ENCODE results near the gene ADORA1. TPM values are rescaled to one million over a fixed set of nuclear protein-coding genes. Genes with fewer than 3 reads are reported as not detected.

The ADORA1 gene
- total RNA-seq, 1 experiment from 2014 or later, result 0.92 TPM

DNA sequence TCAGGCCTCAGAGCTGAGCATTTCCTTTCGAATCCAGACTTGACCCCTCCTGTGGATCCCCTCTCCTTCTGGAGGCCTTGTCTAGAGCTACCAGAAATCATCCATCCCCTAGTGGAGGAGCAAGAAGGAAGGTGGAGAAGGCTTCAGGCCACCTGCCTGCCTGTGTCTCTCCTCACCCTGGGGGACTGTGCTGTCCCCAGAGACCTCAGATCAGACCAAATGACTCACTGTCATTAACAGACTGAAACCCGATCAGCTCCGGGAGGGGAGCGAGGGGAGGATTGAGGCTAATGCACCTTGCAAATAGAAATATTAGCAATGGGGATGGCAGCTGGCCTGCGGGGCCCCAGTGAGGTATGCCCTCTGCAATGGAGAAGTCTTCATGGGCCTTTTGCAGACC, 46.0 kb downstream of the ADORA1 start:
- DNase-seq (ENCODE audit: low read depth, low spot score), result no peak
- in situ Hi-C loops (cut with HindIII; ENCODE audit: low pct_unique_long_range_greater_than_20kb, low sequenced_read_pairs), result no loop called here

DNA sequence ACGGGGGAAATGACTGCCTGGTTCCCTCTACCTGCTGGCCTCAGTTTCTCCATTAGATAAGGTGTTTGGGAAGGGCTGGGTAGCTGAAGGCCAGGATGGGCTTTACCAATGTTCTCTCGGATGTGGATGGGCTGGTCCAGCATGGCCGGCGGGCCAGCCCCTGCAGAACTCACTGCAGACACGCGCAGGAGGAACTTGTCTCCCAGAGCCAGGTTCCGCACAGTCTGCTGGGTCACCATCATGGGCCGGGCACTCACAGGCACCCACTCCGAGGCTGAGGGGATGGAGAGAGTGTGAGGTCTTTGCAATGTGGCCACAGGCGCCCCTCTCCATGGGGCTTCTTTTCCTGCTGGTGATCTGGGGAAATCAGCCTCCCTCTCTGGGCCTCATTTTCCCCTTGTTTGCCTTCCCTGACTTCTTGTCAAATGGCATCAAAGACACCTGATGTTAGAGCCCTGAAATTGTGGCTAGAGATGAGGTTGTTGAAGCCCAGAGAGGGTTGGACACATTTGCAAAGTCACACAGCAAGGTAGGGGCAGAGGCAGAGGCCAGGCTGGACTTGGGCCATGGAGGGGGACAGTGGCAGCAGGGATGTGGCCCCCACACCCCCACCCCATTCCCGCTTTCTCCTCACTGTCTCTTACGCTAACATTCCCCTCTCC, 46.9 kb downstream of the ADORA1 start:
- DNase-seq (ENCODE audit: low read depth, low spot score), result no peak
- in situ Hi-C loops (cut with HindIII; ENCODE audit: low pct_unique_long_range_greater_than_20kb, low sequenced_read_pairs), result no loop called here

DNA sequence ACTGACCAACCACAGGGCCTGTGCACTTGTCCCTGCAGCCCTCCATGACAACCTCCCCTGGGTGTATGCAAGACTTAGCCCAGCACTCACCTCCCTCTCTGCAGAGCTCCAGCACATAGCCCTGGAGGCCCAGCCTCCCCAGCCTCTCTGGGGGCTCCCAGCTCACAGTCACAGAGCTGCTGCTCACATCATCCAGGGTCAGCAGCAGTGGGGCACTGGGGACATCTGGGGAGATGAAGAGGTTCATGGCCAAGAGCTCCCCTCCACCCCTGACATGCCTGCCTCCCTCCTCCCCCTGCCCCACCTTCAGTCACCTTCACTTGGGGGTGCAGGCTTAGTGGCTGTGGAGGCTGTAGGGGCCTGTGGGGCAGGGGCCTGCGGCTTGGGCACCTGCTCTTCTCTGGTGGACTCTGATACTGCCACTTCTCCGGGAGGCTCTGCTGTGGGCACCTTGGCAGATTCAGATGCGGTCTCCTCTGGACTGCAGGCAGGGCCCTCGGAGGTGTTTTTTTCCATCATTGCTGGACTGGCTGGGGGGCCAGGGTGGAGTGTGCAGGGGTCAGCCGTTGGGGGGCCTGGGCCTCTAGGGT, 47.8 kb downstream of the ADORA1 start, which contains the start of gene MYBPH:
Gene MYBPH (minus strand): TSS at position 590 of the 590 bp plus-strand sequence. CDS start 71 bp downstream, at position 519.
- DNase-seq (ENCODE audit: low read depth, low spot score), result no peak
- in situ Hi-C loops (cut with HindIII; ENCODE audit: low pct_unique_long_range_greater_than_20kb, low sequenced_read_pairs), result no loop called here

GRCh38 chr1:203175827-203176241, 48.3 kb downstream of the ADORA1 start:
- in situ Hi-C loops (cut with HindIII; ENCODE audit: low pct_unique_long_range_greater_than_20kb, low sequenced_read_pairs), result no loop called here

DNA sequence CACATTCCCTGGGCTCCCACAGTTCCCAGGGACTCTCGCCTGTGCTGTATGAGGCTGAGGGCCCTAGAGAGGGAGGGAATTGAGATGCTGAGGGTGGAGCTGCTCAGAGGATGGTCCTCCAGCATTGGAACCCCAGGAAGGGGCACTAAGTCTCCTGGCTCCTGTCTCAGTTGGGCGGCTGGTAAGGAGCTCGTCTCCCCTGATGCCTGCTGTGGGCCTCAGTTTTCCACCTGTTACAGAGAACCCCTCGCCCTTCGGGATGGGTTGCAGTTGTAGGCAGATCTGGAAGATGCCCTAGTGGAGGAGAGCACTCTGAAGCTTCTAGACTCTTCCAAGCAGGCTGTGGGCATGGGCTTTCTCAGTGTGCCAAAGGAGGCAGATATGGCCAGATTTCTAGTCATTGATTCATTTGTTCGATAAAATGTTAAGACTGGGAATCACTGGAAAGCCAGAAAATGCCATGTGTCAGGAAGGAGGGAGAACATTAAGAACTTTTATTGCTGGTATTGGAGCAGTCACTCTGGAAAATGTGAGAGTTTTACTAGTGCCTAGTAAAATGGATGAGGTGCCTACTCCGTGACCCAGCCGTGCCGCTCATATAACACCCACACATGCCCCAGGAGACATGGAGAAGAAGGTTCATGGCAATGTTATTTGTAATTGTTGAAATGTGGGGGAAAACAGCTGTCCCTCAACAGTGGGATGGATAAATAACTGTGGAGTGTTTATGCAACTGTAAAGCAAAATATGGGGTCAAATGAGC, 48.9 kb downstream of the ADORA1 start:
- in situ Hi-C loops (cut with HindIII; ENCODE audit: low pct_unique_long_range_greater_than_20kb, low sequenced_read_pairs), result no loop called here
- no peak for DNase-seq (ENCODE audit: low read depth, low spot score)

More at GRCh38 chr1:203175827-203176241, 48.3 kb downstream of the ADORA1 start:
- no peak for DNase-seq (ENCODE audit: low read depth, low spot score)

GRCh38 chr1:203177036-203177405, 49.5 kb downstream of the ADORA1 start:
- DNase-seq (ENCODE audit: low read depth, low spot score), result no peak
- in situ Hi-C loops (cut with HindIII; ENCODE audit: low pct_unique_long_range_greater_than_20kb, low sequenced_read_pairs), result no loop called here

GRCh38 chr1:203177470-203178039, 50.0 kb downstream of the ADORA1 start:
- in situ Hi-C loops (cut with HindIII; ENCODE audit: low pct_unique_long_range_greater_than_20kb, low sequenced_read_pairs), result no loop called here
- no peak for DNase-seq (ENCODE audit: low read depth, low spot score)

- no peak for DNase-seq (ENCODE audit: low read depth, low spot score)
- in situ Hi-C loops (cut with HindIII; ENCODE audit: low pct_unique_long_range_greater_than_20kb, low sequenced_read_pairs), result no loop called here
Measured at GRCh38 chr1:203178083-203178482, 50.6 kb downstream of the ADORA1 start.

DNA sequence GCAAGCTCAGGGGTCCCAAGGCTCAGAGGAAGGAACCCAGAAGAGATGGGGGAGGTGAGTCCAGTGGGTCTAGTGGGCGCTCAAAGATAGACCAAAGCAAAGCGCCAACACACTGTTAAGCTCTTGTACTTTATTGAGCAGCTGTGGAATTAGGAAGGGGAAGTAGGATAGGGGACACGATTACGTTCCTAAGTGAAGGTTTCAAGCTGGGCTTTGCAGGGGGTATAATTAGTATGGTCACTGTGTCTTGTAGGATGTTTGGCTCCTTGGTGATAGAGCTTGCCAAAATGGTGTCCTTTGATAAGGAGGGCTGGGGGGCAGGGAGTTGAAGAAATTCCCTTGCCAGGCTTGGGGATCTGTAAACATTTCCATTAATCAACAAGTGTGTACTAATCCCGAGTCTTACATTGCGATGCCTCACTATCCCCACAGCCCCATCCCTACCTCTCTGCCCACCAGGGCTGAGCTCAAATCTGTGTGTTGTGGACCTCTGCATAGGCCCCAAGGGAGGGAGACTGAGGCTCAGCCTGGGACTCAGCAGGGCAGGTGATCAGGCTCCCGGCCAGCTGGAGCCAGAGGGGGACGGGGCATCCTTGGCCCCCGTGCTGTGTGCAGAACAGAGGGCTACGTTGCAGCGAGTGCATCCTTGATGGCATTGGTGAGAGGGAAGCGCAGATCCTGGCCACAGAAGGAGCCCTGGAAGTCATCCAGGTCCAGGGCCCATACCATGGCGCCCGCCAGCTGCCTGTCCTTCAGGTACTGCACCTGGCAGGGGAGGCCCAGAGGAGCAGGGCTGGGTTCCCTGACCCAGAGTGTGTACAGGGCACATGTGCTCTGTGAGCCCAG, 51.5 kb downstream of the ADORA1 start:
- in situ Hi-C loops (cut with HindIII; ENCODE audit: low pct_unique_long_range_greater_than_20kb, low sequenced_read_pairs), result no loop called here

GRCh38 chr1:203179667-203180005, 52.1 kb downstream of the ADORA1 start:
- in situ Hi-C loops (cut with HindIII; ENCODE audit: low pct_unique_long_range_greater_than_20kb, low sequenced_read_pairs), result no loop called here
- no peak for DNase-seq (ENCODE audit: low read depth, low spot score)

More for the DNA sequence above, 51.5 kb downstream of the ADORA1 start:
- DNase-seq (ENCODE audit: low read depth, low spot score), result no peak

DNA sequence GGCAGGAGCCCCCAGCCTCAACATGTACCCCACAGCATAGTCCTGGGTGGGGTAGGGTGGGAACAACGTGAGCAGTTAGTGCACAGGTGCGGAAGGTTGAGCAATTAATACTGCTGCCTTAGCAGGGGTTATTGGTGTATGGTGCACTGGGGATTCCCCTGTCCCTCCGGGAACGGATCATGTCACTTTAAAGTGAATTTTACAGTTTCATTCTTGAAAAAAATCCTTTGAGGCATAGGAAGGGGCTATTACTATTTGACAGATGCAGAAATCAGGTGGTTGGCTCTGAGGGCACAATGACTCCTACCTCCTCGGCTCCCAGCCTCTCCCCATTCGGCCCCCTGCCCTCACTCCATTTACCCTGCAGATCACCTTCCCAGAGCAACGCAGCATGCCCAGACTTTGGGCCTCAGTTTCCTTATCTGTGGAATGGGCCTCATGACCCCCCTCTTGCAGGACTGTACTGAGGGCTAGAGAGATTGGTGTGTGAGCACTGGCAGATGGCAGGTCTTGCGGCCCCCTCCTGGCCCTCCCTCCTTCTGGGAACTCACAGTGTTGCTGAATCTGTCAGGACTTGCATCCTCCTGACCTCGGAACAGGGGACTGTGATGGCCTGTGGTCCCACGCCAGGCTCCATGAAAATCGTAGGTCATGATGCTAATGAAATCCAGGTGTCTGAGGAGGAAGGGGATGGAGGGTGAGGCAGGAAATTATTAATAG, 53.2 kb downstream of the ADORA1 start:
- no peak for DNase-seq (ENCODE audit: low read depth, low spot score)
- in situ Hi-C loops (cut with HindIII; ENCODE audit: low pct_unique_long_range_greater_than_20kb, low sequenced_read_pairs), result no loop called here

DNA sequence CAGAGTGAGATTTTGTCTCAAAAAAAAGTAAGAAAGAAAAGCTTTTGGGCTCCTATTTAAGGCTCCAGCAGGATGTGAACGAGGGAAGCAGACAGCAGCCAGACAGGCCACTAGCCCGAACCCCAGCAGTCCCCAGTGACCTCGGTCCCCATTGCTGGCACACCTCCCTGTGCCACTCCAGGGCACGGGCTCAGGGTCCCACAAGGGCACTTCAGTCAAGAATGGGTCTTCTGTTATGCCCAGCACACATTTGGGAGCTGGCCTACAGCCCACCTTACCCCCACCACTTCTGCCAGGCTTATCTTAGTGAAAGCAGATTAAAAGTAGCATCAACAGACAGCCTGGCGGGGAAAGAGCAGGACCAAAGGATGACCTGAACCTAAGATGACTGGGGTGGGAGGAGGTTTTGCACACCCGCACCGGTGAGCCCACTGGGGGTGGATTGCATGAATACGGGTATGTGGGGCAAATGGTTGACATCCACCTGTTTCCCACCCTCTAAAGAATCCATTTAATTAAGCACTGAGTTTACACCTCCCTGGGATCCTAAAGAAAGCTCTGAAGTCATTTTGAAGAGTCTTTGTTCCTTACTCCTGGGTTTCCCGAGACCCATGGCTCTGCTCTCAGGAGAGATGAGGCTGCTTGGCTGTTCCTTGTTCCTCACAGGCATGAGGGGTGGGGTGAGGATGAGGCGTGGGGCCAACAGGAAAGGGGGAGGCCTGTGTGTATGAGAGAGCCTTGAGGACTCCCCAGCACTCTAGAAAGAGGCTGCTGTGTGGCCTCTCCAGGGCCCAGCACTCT, 54.3 kb downstream of the ADORA1 start:
- no peak for DNase-seq (ENCODE audit: low read depth, low spot score)
- in situ Hi-C loops (cut with HindIII; ENCODE audit: low pct_unique_long_range_greater_than_20kb, low sequenced_read_pairs), result no loop called here

GRCh38 chr1:203182387-203182953, 54.9 kb downstream of the ADORA1 start:
- no peak for DNase-seq (ENCODE audit: low read depth, low spot score)
- in situ Hi-C loops (cut with HindIII; ENCODE audit: low pct_unique_long_range_greater_than_20kb, low sequenced_read_pairs), result no loop called here

- in situ Hi-C loops (cut with HindIII; ENCODE audit: low pct_unique_long_range_greater_than_20kb, low sequenced_read_pairs), result no loop called here
Measured at GRCh38 chr1:203183828-203184227, 56.3 kb downstream of the ADORA1 start.

DNA sequence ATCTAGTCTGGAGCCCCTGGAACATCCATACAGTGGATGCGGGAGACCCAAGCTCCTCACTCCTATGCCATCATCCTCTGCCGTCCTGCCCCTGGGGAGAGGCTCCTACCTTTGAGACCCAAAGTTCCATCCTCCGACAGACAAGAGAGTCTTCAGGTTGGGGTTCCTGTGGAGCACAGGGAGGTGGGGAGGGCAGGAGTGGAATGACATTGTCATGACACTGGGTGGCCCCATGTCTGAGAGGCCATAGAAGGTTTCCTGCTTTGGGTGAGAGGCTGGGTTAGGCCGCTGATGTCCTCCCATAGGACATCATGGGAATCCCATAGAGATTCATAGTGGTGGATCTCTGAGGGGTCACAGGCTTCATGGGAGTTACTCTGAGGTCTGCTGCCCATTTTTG, 56.9 kb downstream of the ADORA1 start:
- no peak for DNase-seq (ENCODE audit: low read depth, low spot score)
- in situ Hi-C loops (cut with HindIII; ENCODE audit: low pct_unique_long_range_greater_than_20kb, low sequenced_read_pairs), result no loop called here

More at GRCh38 chr1:203183828-203184227, 56.3 kb downstream of the ADORA1 start:
- no peak for DNase-seq (ENCODE audit: low read depth, low spot score)

GRCh38 chr1:203185061-203185461, 57.5 kb downstream of the ADORA1 start:
- in situ Hi-C loops (cut with HindIII; ENCODE audit: low pct_unique_long_range_greater_than_20kb, low sequenced_read_pairs), result no loop called here

More at GRCh38 chr1:203185061-203185461, 57.5 kb downstream of the ADORA1 start:
- no peak for DNase-seq (ENCODE audit: low read depth, low spot score)
